ENCODE data around the gene PPP2R2C. TPM values are rescaled to one million over a fixed set of nuclear protein-coding genes. Genes with fewer than 3 reads are reported as not detected.

PPP2R2C gene
- polyA plus RNA-seq, 3 donors from 2014 or later, result not detected

DNA sequence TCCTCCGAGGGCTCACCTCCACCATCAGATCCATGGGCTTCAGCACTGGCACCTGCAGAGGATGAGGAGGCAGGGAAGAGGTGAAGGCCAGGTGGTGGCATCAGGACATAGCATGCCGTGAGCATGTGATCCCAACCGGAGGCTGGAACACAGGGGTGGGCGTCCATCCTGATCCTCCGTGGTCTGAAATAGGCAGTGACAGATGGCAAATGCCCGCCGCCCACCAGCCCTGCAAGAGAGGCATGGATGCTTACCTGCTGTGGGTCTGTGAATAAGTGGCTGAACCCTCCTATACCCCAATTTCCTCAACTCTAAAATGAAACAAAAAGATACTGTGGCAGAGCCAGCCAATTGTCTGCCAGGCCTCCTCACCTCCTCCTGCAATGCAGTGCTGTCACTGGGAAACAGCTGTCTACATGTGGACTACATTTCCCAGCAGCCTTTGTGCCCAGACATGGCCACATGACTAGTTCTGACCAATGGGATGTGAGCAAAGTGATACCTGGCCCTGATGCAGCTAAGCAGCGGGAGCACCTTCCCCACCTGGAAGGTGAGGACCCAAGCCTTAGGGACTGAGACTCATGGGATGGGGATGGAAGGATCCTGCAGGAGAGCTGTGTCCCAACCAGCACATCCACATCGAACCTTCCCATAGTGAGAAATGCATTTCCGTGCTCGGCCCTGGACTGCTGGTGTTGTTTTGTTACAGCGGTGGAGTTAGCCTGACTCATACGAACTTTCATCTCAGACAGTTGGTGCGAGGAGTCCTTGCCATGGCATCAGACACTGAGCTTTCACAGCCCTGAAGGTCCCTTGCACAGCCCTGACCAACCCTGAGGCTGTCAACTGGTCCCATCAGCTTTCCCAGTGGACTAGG lies 99.5 kb downstream of the PPP2R2C start:
- H3K36me3 Mint-ChIP-seq, result no peaks in the 10 kb centered on the region
- peaks cover 0 to 5% (median 2%) of the 10 kb centered on the region in 3 donors for H3K27me3 Mint-ChIP-seq (ENCODE audit: low read depth in 3 of 3)

DNA sequence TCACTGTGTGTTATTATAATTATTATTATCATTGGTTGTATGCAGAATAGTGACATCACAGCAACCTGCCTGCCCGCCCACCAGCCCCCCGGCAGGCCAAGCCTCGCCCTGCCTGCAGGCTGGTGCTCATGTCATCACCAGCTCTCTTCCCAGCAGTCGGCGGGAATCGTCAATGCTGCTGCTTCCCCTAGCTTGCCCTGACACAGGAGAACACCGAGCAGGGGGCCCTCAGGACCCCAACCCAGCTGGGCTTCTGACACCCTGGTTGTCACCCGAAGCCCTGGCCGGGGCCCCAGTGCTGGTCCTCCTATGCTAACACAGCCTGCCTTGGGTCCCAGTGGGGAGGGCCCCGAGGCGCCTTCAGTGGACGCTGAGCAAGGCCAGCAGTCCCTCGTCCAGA lies 100.6 kb downstream of the PPP2R2C start:
- no peaks in the 10 kb centered on the region for H3K4me1 Mint-ChIP-seq
- no peak overlapping the region for H3K4me3 Mint-ChIP-seq
- peaks cover 0 to 5% (median 0%) of the 10 kb centered on the region in 3 donors for H3K27me3 Mint-ChIP-seq (ENCODE audit: low read depth in 3 of 3)
- DNase-seq, result no peak
- H3K36me3 Mint-ChIP-seq, result no peaks in the 10 kb centered on the region
- peaks cover 0 to 2% (median 0%) of the 10 kb centered on the region in 6 donors for H3K9me3 Mint-ChIP-seq
- H3K27ac Mint-ChIP-seq, result no peak overlapping the region

More for the DNA sequence above, 99.5 kb downstream of the PPP2R2C start:
- Mint-ChIP-seq H3K9me3 (peaks cover 0 to 2% (median 0%) of the 10 kb centered on the region in 6 donors), H3K4me1 (no peaks in the 10 kb centered on the region), H3K27ac (no peak overlapping the region), H3K4me3 (no peak overlapping the region)
- peak in 2 of 3 donors; percentile 3 to 21 for DNase-seq

DNA sequence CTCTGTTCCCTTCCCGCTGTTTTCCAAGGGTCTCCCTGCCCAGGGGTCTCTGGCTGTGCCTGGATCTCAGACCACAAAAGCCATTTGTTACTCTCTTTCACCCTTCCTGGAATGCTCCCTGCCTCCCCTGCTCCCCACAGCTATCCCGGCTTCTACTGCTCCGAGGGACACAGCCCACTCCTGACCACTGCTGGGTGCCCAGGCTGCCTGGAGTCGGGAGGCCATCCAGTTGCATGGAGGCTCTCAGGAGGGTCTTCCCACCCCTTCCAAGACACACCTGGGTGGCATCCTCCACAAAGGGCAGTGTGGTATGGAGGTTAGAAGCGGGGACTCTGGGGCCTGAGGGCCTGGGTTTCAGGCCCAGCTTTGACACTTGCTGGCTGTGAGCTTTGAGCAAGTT lies 101.1 kb downstream of the PPP2R2C start:
- H3K36me3 Mint-ChIP-seq, result no peaks in the 10 kb centered on the region
- no peak overlapping the region for H3K4me3 Mint-ChIP-seq
- no peak for DNase-seq
- peaks cover 0 to 5% (median 0%) of the 10 kb centered on the region in 3 donors for H3K27me3 Mint-ChIP-seq (ENCODE audit: low read depth in 3 of 3)
- H3K27ac Mint-ChIP-seq, result no peak overlapping the region
- no peaks in the 10 kb centered on the region for H3K4me1 Mint-ChIP-seq
- H3K9me3 Mint-ChIP-seq, result peaks cover 0 to 2% (median 0%) of the 10 kb centered on the region in 6 donors

DNA sequence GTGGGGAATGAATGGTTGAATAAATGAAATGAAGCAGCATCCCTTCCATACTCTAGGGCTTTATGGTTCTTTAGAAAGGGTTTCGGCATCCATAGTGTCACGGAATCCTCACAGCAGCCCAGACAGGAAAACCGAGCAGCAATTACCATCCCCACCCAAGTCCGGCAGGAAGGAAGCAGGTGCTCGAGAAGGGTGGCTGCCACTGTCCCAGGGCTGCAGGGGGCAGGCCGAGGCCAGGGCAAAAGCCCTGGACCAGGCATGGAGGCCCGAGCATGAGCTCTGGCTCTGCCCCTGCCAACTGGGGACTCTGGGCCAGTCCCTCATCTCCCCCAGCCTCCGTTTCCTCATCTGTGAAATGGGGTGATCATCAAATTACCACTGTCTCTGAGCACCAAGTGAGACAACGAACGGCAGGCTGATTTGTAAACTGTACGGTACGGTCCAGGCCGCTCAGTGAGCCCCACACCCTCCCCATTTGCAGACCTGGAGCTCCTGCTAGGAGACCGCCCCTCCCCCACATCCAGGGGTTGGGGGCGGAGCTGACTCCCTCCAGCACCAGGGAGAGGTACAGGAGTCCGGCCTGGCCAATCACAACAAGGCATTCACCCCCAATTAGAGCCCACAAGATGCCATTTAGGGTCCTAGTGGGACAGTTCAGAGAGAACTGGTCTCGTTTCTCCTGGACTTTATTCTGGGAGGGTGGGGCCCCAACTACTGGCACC lies 102.3 kb downstream of the PPP2R2C start:
- no peak for DNase-seq
- Mint-ChIP-seq H3K27ac (no peak overlapping the region), H3K27me3 (ENCODE audit: low read depth in 3 of 3) (peaks cover 0 to 5% (median 0%) of the 10 kb centered on the region in 3 donors), H3K4me1 (no peaks in the 10 kb centered on the region), H3K9me3 (peaks cover 0 to 2% (median 0%) of the 10 kb centered on the region in 6 donors), H3K4me3 (no peak overlapping the region), H3K36me3 (no peaks in the 10 kb centered on the region)

DNA sequence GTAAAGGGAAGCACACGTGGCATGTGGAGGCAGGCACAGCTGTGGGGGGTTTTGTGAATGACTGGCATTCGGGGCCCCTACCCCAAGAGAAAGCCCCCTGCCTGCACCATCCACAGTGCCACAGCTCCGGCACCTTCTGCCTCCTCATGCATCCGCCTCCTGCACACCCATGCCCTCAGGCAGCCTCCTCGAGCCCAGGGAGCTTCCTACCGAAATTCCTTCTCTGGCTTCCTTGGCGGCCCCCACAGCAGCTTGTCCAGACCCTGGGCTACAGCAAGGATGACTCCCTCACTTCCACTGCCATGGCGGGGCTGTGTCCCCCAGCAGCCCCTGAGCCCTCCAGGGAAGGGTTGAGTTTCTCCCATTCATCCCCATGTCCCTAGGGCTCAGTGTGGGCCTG lies 102.9 kb downstream of the PPP2R2C start:
- peaks cover 0 to 5% (median 0%) of the 10 kb centered on the region in 3 donors for H3K27me3 Mint-ChIP-seq (ENCODE audit: low read depth in 3 of 3)
- H3K36me3 Mint-ChIP-seq, result no peaks in the 10 kb centered on the region

DNA sequence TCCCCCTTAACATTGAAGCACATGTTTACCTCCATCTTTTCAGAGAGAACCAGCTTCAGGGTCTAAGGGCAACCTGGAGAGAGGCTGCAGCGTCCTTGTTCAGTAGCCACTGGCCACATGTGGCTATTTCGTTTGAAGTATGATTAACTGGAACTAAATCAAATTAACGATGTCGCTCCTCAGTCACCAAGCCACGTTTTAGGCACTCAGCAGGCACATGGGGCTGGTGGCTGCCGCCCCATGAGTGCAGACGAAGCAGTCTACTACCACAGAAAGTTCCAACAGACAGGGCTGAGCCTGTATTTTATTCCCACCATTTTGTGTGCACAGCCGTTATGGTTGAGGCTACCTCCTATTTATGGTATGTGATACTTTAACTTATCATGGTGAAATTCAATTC lies 103.4 kb downstream of the PPP2R2C start:
- Mint-ChIP-seq H3K4me1 (no peaks in the 10 kb centered on the region), H3K36me3 (no peaks in the 10 kb centered on the region), H3K4me3 (no peak overlapping the region), H3K27me3 (ENCODE audit: low read depth in 3 of 3) (peaks cover 0 to 5% (median 3%) of the 10 kb centered on the region in 3 donors), H3K27ac (no peak overlapping the region), H3K9me3 (peaks cover 0 to under 1% (median 0%) of the 10 kb centered on the region in 6 donors)
- DNase-seq, result no peak

More for the DNA sequence above, 102.9 kb downstream of the PPP2R2C start:
- no peaks in the 10 kb centered on the region for H3K4me1 Mint-ChIP-seq
- no peak overlapping the region for H3K27ac Mint-ChIP-seq
- H3K9me3 Mint-ChIP-seq, result peaks cover 0 to 2% (median 0%) of the 10 kb centered on the region in 6 donors
- no peak overlapping the region for H3K4me3 Mint-ChIP-seq
- DNase-seq, result no peak

DNA sequence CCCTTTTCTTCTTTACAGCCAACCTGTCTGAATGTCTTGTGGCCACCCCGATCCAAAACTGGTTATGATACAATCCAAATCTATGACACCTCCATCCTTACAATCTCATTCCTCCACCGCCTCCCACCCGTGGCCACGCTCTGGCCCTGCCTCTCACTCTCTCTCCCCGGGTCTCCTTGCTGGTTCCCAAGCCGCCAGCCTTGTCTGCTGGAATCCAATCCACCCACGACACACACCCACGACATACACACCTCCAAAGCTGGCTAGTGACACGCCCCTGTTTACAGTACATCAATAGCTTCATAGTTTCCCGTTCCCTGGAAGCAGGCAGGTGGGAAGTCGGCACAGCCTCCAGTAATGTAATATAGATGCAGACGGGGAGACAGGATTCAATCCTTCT lies 103.8 kb downstream of the PPP2R2C start:
- no peak for DNase-seq
- Mint-ChIP-seq H3K4me3 (no peak overlapping the region), H3K36me3 (no peaks in the 10 kb centered on the region), H3K9me3 (peaks cover 0 to 1% (median 0%) of the 10 kb centered on the region in 6 donors), H3K27me3 (ENCODE audit: low read depth in 3 of 3) (peaks cover 0 to 5% (median 4%) of the 10 kb centered on the region in 3 donors), H3K4me1 (no peaks in the 10 kb centered on the region), H3K27ac (no peak overlapping the region)

DNA sequence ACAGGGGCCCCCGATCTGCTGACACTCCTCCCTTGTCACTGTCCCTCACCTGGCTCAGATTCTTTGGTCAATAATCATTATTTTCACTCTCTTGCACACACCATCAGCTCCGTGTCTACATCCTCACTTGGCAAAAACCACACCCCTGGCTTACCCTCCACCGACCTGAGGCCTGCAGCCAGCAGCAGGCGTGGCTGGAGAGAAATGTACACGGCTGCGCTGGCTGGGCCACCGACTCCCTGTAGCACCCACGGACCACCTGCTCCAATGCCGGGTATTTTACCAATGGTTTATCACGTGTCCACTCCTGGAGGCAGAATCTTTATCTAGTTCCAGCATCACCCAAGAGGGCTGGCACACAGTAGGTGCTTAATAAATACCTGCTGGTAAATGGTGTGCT lies 104.3 kb downstream of the PPP2R2C start:
- no peaks in the 10 kb centered on the region for H3K4me1 Mint-ChIP-seq
- H3K27ac Mint-ChIP-seq, result no peak overlapping the region
- H3K9me3 Mint-ChIP-seq, result peaks cover 0 to 1% (median 0%) of the 10 kb centered on the region in 6 donors
- no peak for DNase-seq
- peaks cover 0 to 5% (median 4%) of the 10 kb centered on the region in 3 donors for H3K27me3 Mint-ChIP-seq (ENCODE audit: low read depth in 3 of 3)
- no peak overlapping the region for H3K4me3 Mint-ChIP-seq
- no peaks in the 10 kb centered on the region for H3K36me3 Mint-ChIP-seq

DNA sequence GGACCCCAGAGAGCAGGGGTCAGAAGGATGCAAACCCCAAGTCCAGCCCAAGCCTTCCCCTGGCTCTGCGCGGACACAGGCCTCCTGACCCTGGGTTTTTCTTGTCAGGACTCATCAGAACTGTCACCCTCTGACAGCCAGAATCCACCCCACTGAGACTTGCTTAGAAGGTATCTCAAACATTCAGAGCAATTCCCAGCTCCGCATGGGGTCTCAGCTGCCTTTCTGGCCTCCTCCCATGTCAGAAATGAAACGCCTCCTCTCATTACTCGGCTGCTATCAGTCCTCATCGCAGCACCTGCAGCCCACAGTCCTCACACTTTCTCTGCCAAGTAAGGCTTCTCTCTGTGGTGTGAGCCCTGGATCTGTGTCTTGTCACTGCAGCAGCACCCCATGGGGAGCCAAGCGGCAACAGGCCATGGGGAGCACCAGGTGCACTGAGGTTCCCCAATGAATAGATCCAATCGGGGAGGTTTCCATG lies 105.0 kb downstream of the PPP2R2C start:
- H3K9me3 Mint-ChIP-seq, result peaks cover 0 to 1% (median 0%) of the 10 kb centered on the region in 6 donors
- peaks cover 0 to 5% (median 4%) of the 10 kb centered on the region in 3 donors for H3K27me3 Mint-ChIP-seq (ENCODE audit: low read depth in 3 of 3)
- H3K4me3 Mint-ChIP-seq, result no peak overlapping the region
- DNase-seq, result no peak
- no peak overlapping the region for H3K27ac Mint-ChIP-seq
- no peaks in the 10 kb centered on the region for H3K4me1 Mint-ChIP-seq
- H3K36me3 Mint-ChIP-seq, result no peaks in the 10 kb centered on the region

DNA sequence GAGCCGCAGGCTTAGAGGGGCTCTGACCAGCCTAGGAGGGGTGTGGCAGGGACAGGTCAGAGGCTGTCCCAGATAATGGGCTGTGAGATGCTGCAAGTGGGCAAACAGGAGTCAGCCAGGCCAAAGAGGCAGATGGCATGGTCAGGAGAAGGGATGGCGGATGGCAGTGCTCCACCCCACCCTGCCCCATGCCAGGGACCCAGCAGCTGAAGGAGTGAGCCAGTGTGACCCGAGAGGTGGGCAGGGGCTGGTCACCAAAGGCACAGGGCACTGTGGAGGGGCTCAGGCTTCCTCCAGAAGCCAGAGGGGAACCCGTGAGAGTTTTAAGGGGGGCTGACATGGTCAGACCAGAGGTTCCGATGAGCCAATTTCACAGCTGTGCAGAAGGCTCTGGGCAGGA lies 105.8 kb downstream of the PPP2R2C start:
- DNase-seq, result no peak
- H3K9me3 Mint-ChIP-seq, result peaks cover 0 to 1% (median 0%) of the 10 kb centered on the region in 6 donors
- no peaks in the 10 kb centered on the region for H3K36me3 Mint-ChIP-seq
- no peak overlapping the region for H3K4me3 Mint-ChIP-seq
- peaks cover 2 to 7% (median 4%) of the 10 kb centered on the region in 3 donors for H3K27me3 Mint-ChIP-seq (ENCODE audit: low read depth in 3 of 3)
- H3K27ac Mint-ChIP-seq, result no peak overlapping the region
- no peaks in the 10 kb centered on the region for H3K4me1 Mint-ChIP-seq

DNA sequence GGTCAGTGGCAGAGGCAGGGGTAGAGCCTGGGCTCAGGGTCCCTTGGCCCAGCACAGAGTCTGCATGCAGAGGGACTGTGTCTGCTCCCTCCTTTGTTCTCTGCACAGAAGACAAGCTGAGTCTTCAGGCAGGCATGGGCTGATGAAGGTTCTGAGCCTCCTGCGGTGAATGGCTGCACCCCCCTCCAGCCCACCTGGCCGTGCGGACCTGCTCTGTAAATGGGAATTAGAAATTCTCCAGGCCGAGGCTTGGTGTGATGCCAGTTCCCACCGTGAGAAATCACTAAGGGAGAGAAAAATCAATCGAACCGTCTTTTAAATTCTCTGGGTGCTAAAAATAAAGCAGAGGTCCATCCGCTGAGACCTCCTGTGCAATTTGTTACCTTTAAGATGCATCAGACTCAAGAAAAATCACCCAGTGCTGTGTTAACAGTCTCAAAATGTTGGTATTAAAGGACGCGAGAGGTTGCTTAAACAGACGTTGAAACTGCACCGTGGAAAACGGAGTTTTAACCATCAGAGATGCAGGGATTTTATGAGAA lies 106.8 kb downstream of the PPP2R2C start:
- H3K9me3 Mint-ChIP-seq, result peaks cover 0 to 1% (median 0%) of the 10 kb centered on the region in 6 donors
- H3K4me3 Mint-ChIP-seq, result no peak overlapping the region
- no peak for DNase-seq
- no peak overlapping the region for H3K27ac Mint-ChIP-seq
- no peaks in the 10 kb centered on the region for H3K36me3 Mint-ChIP-seq
- H3K27me3 Mint-ChIP-seq (ENCODE audit: low read depth in 3 of 3), result peaks cover 2 to 7% (median 4%) of the 10 kb centered on the region in 3 donors
- no peaks in the 10 kb centered on the region for H3K4me1 Mint-ChIP-seq

DNA sequence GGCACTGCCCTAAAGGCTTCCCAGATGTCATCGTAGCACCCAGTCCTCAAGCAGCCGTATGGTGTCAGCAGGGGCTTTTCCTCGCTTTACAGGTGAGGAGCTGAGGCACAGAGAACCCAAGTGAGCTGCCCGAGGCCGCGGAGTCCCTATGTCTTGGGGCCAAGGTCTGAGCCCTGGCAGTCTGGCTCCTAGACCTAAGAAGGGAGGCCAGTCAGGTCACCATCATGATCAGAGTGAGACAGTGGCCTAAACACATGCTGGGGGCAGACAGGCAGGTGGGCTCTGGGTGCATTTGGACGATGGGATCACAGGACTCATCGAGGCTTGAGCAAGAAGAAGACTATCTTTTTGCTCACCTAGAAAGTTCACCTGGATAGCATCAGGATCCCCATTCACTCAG lies 107.8 kb downstream of the PPP2R2C start:
- H3K9me3 Mint-ChIP-seq, result peaks cover 0 to 1% (median 0%) of the 10 kb centered on the region in 6 donors
- H3K4me3 Mint-ChIP-seq, result no peak overlapping the region
- no peak for DNase-seq
- peaks cover 2 to 6% (median 4%) of the 10 kb centered on the region in 3 donors for H3K27me3 Mint-ChIP-seq (ENCODE audit: low read depth in 3 of 3)
- no peak overlapping the region for H3K27ac Mint-ChIP-seq
- no peaks in the 10 kb centered on the region for H3K36me3 Mint-ChIP-seq
- no peaks in the 10 kb centered on the region for H3K4me1 Mint-ChIP-seq

DNA sequence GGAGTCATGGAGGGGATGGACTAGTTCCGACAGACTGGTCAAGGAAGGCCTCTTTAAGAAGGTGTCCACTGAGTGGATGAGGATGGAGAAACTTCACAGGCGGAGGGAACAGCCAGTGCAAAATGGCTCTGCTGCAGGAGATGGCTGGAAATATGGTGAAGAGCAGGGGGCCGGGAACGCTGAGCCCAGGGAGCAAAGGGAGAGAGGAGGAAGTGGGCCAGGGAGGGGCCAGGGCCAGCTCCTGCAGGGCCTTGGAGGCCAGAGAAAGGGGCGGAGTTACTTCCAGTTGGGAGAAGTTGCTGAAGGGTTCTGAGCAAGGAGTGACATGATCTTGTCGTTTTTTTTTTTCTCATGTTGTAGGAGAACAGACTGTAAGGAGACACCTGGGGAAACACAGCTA lies 108.3 kb downstream of the PPP2R2C start:
- Mint-ChIP-seq H3K27me3 (ENCODE audit: low read depth in 3 of 3) (peaks cover 2 to 6% (median 4%) of the 10 kb centered on the region in 3 donors), H3K36me3 (no peaks in the 10 kb centered on the region), H3K4me1 (no peaks in the 10 kb centered on the region)

More for the DNA sequence above, 108.3 kb downstream of the PPP2R2C start:
- Mint-ChIP-seq H3K4me3 (no peak overlapping the region), H3K9me3 (peaks cover 0 to 1% (median 0%) of the 10 kb centered on the region in 6 donors), H3K27ac (no peak overlapping the region)
- no peak for DNase-seq
